Measurements from ENCODE around the gene BRMS1.

Gene BRMS1

DNA sequence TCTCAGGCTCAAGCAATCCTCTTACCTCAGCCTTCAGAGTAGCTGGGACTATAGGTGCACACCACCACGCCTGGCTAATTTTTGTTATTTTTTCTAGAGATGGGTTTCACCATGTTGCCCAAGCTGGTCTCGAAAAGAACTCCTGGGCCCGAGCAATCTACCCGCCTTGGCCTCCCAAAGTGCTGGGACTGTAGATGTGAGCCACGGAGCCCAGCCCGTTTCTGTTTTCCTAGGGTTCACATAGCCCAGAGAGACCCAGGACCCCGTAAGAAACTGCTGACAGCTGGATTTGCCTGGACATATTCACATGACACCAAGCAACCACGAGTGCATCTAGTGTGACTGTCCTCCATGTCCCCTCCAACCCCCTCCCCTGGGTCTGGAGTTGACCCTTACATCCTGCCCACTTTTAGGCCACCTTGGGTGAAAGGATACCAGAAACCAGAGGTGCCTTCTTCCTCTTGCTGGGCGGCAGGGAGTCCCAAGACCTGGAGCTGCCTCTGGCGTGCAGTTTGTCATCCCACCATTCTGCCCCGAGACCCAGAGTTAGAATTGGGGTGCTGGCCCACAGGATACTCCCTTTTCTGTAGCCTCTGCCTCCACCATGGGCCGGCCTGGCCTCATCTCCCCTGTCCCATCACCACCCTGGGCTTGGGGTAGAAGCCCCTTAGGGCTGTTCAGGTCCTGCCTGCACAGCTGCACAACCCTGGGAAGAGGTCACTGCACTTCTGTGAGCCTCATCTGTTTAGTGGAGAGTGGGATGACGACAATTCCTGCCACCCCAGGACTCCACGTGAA, 5.0 kb downstream of the BRMS1 start:
- Histone ChIP-seq H3K36me3 (ENCODE audit: control insufficient read depth, insufficient read depth, low read length, severe bottlenecking) (peaks cover 41% of the 10 kb centered on the region), H3K9ac (ENCODE audit: low read length) (no peak overlapping the region)

DNA sequence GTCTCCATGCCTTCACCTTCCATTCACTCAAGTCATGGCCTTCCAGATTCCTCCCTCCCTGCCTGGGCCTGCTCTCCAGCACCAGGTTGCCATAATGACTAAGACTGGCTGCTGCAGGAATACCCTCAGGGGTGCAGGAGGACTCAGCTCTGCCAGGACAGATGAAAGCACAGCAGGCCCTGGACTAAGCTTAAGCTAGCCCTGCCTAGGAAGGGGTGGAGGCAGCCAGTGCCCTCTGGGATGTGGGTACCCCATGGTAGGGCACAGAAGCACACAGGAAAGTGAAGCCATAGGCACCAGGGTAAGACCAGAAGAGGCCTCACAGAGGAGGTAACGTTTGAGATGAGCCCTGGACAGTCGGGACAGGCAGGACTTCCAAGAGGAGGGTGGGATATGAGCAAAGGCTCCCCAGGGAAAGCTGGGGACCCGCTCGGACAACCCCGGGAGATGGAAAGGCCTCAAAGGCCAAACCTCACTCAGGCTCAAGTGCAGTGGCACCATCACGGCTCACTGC, 5.7 kb downstream of the BRMS1 start:
- peaks cover 41% of the 10 kb centered on the region for H3K36me3 ChIP-seq (ENCODE audit: control insufficient read depth, insufficient read depth, low read length, severe bottlenecking)
- H3K4me3 ChIP-seq (ENCODE audit: low read length): no peak overlapping the region
- H3K4me1 ChIP-seq (ENCODE audit: control insufficient read depth, insufficient read depth, low read length): peaks cover 34% of the 10 kb centered on the region
- DNase-seq (ENCODE audit: low read depth): no peak
- no peaks in the 10 kb centered on the region for H3K9me3 ChIP-seq (ENCODE audit: control insufficient read depth, low read length)
- H3K9ac ChIP-seq (ENCODE audit: low read length): no peak overlapping the region
- H3K27me3 ChIP-seq (replicated peaks; ENCODE audit: control insufficient read depth, insufficient read depth, low read length): no peaks in the 10 kb centered on the region

More for the DNA sequence above, 5.0 kb downstream of the BRMS1 start:
- no peak for DNase-seq (ENCODE audit: low read depth)
- Histone ChIP-seq H3K27me3 (replicated peaks; ENCODE audit: control insufficient read depth, insufficient read depth, low read length) (no peaks in the 10 kb centered on the region), H3K4me1 (ENCODE audit: control insufficient read depth, insufficient read depth, low read length) (peaks cover 32% of the 10 kb centered on the region), H3K9me3 (ENCODE audit: control insufficient read depth, low read length) (no peaks in the 10 kb centered on the region), H3K4me3 (ENCODE audit: low read length) (no peak overlapping the region)

DNA sequence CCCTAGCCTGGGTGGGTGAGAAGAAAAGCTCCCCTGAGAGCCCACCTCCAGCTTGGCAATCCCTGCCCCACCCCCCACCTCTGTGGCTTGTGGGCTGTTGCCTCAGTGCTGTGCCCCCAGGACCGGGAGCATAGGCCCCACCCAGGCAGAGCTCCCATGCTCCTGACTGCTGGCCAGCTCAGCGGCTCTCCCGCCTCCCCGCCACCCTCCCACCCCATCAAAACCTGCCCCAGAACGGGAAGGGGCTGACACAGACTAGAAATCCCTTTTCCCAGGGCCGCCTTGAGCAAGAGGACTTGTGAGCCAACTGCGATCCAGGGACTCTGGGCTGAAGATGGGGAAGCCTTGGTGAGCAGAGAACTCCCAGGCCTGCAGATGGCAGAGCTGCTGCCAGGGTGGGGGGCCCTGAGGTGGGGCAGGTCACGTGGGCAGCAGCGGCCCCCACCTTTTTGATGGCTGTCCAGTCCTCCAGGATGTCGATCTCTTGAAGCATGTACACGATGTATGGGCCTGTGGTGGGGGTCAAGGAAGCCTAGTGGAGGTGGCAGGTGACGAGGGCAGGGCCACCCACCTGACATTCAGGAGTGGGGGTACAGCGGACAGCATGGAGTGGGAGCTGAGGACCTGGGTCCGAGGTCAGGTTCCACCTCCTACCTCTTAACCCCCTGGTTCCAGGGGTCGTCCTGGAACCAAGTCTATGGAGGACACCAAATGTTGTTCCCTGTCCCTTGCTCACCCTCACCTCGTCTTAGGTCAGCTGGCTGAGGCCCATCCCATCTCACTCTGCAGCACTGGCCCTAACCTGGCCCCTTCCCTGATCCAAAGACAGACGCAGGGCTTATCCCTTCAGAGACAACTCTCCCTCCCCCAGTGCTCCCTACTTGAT, 6.4 kb downstream of the BRMS1 start:
- DNase-seq (ENCODE audit: low read depth): no peak
- H3K4me1 ChIP-seq (ENCODE audit: control insufficient read depth, insufficient read depth, low read length): peaks cover 27% of the 10 kb centered on the region
- H3K36me3 ChIP-seq (ENCODE audit: control insufficient read depth, insufficient read depth, low read length, severe bottlenecking): peaks cover 42% of the 10 kb centered on the region
- H3K9ac ChIP-seq (ENCODE audit: low read length): no peak overlapping the region
- no peak overlapping the region for H3K4me3 ChIP-seq (ENCODE audit: low read length)
- H3K27me3 ChIP-seq (replicated peaks; ENCODE audit: control insufficient read depth, insufficient read depth, low read length): no peaks in the 10 kb centered on the region
- H3K9me3 ChIP-seq (ENCODE audit: control insufficient read depth, low read length): no peaks in the 10 kb centered on the region

DNA sequence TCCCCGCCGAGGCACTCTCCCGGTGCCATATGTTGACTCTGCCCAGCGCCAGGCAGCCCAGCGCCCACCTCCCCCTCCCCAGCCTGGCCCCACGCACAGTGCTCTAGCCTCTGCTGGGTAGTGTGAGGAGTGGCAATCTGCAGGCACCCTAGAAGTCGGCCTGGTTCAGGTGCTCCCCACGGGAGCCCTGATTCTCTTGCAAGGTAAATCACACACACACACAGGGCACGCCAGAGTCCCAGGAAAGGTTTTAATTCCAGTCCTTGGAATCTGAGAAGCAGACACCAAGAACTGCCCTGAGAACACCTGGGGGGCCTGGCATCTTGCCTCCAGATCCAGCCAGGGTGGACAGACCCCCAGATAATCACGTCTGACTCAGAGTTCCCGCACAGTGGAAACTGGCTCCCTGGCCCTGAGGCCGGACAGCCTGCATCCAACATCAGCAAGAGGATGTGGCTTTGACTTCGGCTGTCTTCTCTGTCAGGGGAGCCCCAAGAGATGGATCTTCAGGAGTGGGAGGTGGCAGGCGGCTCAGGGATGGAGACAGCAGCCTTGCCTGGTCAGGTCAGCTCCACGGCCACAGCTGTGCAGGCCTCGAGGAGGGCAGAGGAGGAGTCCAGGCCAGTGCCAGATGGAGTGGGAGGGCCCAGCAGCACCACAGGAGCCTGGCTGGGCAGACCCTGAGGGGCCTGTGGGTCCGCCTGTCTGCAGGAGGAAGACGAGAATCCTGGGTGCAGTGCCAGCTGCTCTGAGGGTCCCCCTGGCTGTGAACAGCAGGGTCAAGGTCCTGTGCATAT, 7.6 kb downstream of the BRMS1 start:
- peaks cover 22% of the 10 kb centered on the region for H3K4me1 ChIP-seq (ENCODE audit: control insufficient read depth, insufficient read depth, low read length)
- no peaks in the 10 kb centered on the region for H3K27me3 ChIP-seq (replicated peaks; ENCODE audit: control insufficient read depth, insufficient read depth, low read length)
- H3K9me3 ChIP-seq (ENCODE audit: control insufficient read depth, low read length): no peaks in the 10 kb centered on the region
- DNase-seq (ENCODE audit: low read depth): no peak
- H3K4me3 ChIP-seq (ENCODE audit: low read length): no peak overlapping the region
- H3K36me3 ChIP-seq (ENCODE audit: control insufficient read depth, insufficient read depth, low read length, severe bottlenecking): peaks cover 54% of the 10 kb centered on the region
- no peak overlapping the region for H3K9ac ChIP-seq (ENCODE audit: low read length)

DNA sequence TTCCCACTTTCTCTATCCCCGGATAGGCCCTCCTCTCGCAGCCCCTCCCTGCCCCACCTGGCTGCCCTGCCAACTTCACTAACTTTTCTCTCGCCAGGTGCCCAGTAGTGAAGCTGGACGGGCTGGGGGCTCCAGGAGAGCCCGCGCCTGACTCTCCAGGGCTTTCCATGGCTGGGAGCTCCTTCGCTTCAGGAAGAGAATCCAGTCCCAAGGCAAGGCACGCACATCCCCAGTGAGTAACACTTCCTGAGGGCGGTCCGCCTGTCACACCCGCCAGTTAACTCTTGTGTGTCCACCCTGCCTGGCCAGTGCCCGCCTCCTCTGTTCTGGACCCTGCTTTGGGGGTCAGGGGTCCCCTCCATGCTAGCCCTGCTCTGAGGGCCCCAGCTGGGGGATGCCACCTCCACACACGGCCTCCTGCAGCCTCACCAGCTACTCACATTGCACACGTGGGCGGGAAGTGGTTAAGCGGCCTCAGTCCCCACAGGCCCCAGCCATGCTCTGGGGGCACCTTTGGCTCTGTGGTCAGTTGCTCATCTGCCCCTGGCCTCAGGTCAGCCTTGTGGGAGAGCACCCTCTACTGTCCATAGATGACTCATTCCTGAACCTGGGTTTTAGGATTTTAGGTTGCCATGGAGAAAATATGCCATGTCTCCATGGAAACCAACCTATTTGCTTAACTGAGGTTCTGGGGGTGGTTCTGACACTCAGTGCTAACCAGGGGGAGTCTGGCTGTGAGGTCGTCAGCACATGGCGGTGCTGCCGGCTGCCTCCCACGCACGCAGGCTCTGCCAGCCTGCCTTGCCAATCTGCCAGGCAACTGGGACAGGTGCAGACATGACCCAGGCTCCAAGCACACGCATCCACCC, 8.4 kb downstream of the BRMS1 start, which contains the start of gene RIN1:
Gene RIN1 (minus strand): TSS at position 201 of the 869 bp plus-strand sequence. CDS start 32 bp downstream, at position 169.
- Histone ChIP-seq H3K9ac (ENCODE audit: low read length) (peak within 1 kb of the TSS; percentile 86), H3K36me3 (ENCODE audit: control insufficient read depth, insufficient read depth, low read length, severe bottlenecking) (peaks cover 54% of the 10 kb centered on the region), H3K27me3 (replicated peaks; ENCODE audit: control insufficient read depth, insufficient read depth, low read length) (no peaks in the 10 kb centered on the region), H3K4me1 (ENCODE audit: control insufficient read depth, insufficient read depth, low read length) (peaks cover 22% of the 10 kb centered on the region), H3K9me3 (ENCODE audit: control insufficient read depth, low read length) (no peaks in the 10 kb centered on the region), H3K4me3 (ENCODE audit: low read length) (peak within 1 kb of the TSS; percentile 82)
- DNase-seq (ENCODE audit: low read depth): peak; percentile 90

DNA sequence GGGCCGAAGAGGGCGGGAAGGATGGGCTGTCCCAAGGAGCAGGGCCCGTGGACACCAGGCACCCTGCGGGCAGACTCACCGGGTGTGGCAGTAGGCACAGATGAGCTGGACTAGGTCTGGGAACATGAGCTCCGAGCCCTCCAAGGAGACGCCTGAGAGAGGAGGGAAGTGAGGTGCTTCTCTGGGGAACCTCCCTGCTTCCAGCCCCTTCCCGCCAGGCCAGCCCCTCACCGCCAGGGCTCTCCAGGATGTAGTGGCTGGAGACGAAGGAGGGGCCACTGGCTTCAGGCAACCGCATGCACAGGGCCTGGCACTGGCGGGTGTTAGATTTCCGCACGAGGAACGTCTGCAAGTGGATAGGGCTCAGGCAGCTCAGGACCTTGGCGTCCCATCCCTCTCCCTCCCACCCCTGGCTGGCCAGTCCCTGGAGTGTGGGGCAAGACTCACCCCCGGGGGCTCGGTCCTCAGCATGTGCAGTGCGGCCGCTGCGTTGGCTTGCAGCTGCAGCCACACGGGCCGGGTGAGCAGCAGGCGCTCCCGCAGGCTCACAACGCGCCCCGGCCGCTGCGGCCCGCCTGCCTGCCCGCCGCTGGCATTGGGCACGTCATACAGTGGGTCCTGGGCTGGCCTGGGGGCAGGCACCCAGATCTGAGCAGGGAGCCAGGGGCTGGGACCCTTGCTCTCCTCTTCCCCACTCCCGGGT, 9.2 kb downstream of the BRMS1 start:
- H3K36me3 ChIP-seq (ENCODE audit: control insufficient read depth, insufficient read depth, low read length, severe bottlenecking): peaks cover 48% of the 10 kb centered on the region
- no peaks in the 10 kb centered on the region for H3K27me3 ChIP-seq (replicated peaks; ENCODE audit: control insufficient read depth, insufficient read depth, low read length)
- H3K9me3 ChIP-seq (ENCODE audit: control insufficient read depth, low read length): no peaks in the 10 kb centered on the region
- H3K4me3 ChIP-seq (ENCODE audit: low read length): peak overlapping the region; percentile 82
- H3K4me1 ChIP-seq (ENCODE audit: control insufficient read depth, insufficient read depth, low read length): peaks cover 22% of the 10 kb centered on the region
- DNase-seq (ENCODE audit: low read depth): peak; percentile 71
- peak overlapping the region; percentile 86 for H3K9ac ChIP-seq (ENCODE audit: low read length)

DNA sequence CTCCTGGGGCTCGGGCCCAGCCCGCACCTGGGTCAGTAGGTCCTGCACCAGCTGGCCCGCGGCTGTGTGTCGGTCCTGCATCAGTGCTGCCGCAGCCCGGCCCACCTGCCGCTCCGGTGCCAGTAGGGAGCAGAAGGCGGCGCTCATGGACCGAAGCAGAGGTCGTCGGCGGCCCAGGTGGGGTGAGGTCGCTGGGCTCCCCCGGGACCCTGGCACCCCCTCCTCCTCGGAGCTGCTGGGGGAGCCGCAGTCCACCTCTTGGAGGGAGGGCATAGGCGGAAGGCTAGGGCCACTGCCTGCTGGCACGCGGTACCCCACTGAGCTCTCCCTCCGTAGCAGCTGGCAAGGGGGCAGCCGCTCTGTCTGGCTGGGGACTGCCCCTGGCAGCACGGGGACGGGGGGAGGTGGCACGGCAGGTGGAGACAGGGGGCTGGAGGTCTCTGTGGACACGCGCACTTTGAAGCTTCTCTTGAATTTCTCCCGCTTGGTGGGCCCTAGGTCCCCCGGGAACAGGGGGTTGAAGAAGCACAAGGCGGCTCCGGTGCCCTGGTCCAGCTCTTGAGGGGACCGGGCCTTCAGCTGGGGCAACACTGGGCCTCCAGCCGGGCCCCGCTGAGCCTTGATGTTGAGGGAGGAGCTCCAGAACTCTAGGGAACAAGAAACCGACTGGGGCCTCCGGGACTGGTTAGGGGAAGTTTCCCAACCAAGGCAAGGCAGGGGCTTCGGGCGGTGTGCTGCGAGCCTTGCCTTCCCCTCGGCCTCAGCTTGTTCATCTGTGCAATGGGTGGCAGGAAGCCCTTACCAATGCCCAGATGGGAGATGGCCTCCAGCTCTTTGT, 10.1 kb downstream of the BRMS1 start:
- Histone ChIP-seq H3K4me3 (ENCODE audit: low read length) (peak overlapping the region; percentile 82), H3K27me3 (replicated peaks; ENCODE audit: control insufficient read depth, insufficient read depth, low read length) (no peaks in the 10 kb centered on the region)
- peak; percentile 56 for DNase-seq (ENCODE audit: low read depth)

DNA sequence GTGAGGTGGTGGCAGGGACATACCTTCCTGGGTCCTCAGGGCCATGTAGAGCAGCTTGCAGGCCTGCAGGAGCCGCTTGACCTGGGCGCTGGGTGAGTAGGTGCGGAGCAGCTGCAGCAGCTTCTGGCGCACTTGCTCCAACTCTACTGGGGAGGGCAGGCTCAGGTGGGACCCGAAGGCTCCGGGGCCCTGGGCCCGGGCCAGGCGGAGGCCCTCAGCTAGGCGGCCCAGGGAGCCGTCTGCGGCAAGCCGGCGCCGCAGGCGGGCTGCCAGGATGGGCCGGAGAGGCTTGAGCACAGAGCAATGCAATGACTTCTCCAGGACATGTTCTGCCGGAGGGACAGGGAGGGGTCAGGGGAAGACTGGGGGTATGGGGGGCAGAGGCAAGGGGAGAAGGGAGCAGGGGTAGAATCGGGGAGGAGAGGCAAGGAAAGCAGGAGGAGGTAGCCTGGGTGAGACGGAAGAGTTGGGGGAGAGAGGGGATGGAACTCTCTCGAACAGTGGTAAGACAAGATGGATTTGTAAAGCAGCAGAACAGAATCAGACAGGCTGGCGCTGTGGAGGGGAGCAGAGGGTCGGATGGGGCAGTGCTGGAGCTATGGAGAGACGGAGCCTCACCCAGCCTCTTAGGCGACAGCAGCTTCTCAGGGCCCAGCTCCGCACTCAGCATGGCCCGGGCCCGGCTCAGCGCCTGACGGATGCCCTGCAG, 10.9 kb downstream of the BRMS1 start:
- Histone ChIP-seq H3K4me3 (ENCODE audit: low read length) (no peak overlapping the region), H3K4me1 (ENCODE audit: control insufficient read depth, insufficient read depth, low read length) (peaks cover 22% of the 10 kb centered on the region), H3K36me3 (ENCODE audit: control insufficient read depth, insufficient read depth, low read length, severe bottlenecking) (peaks cover 32% of the 10 kb centered on the region), H3K9me3 (ENCODE audit: control insufficient read depth, low read length) (no peaks in the 10 kb centered on the region), H3K9ac (ENCODE audit: low read length) (peak overlapping the region; percentile 86), H3K27me3 (replicated peaks; ENCODE audit: control insufficient read depth, insufficient read depth, low read length) (no peaks in the 10 kb centered on the region)
- no peak for DNase-seq (ENCODE audit: low read depth)

More for the DNA sequence above, 10.1 kb downstream of the BRMS1 start:
- no peaks in the 10 kb centered on the region for H3K9me3 ChIP-seq (ENCODE audit: control insufficient read depth, low read length)
- peak overlapping the region; percentile 86 for H3K9ac ChIP-seq (ENCODE audit: low read length)
- H3K4me1 ChIP-seq (ENCODE audit: control insufficient read depth, insufficient read depth, low read length): peaks cover 22% of the 10 kb centered on the region
- H3K36me3 ChIP-seq (ENCODE audit: control insufficient read depth, insufficient read depth, low read length, severe bottlenecking): peaks cover 40% of the 10 kb centered on the region
